ENCODE data around the gene HHIP.

HHIP gene

GRCh38 chr4:144667500-144667899 is 21.5 kb downstream of the HHIP start:
- TF ChIP-seq CTCF (IDR thresholded peaks at IDR 0.05), result no peak
- Histone ChIP-seq H3K9me3 (no peaks in the 10 kb centered on the region), H3K27ac (no peak overlapping the region), H3K4me3 (ENCODE audit: low read depth in 1 of 2, low read length in 1 of 2) (no peak overlapping the region), H3K36me3 (no peaks in the 10 kb centered on the region), H3K4me1 (ENCODE audit: control insufficient read depth in 1 of 2, insufficient read depth in 1 of 2, low read depth in 1 of 2, low read length in 1 of 2) (no peaks in the 10 kb centered on the region), H3K27me3 (no peaks in the 10 kb centered on the region)

GRCh38 chr4:144670776-144671175 is 24.8 kb downstream of the HHIP start:
- H3K27me3 ChIP-seq, result no peaks in the 10 kb centered on the region
- H3K9me3 ChIP-seq, result no peaks in the 10 kb centered on the region
- no peak overlapping the region for H3K4me3 ChIP-seq (ENCODE audit: low read depth in 1 of 2, low read length in 1 of 2)
- no peak overlapping the region for H3K27ac ChIP-seq
- H3K36me3 ChIP-seq, result no peaks in the 10 kb centered on the region
- H3K4me1 ChIP-seq (ENCODE audit: control insufficient read depth in 1 of 2, insufficient read depth in 1 of 2, low read depth in 1 of 2, low read length in 1 of 2), result no peaks in the 10 kb centered on the region
- TF ChIP-seq CTCF (IDR thresholded peaks at IDR 0.05), result no peak

- no peak for TF ChIP-seq CTCF (IDR thresholded peaks at IDR 0.05)
- Histone ChIP-seq H3K27me3 (no peaks in the 10 kb centered on the region), H3K4me3 (ENCODE audit: low read depth in 1 of 2, low read length in 1 of 2) (no peak overlapping the region), H3K9me3 (no peaks in the 10 kb centered on the region), H3K36me3 (no peaks in the 10 kb centered on the region), H3K4me1 (ENCODE audit: control insufficient read depth in 1 of 2, insufficient read depth in 1 of 2, low read depth in 1 of 2, low read length in 1 of 2) (no peaks in the 10 kb centered on the region), H3K27ac (no peak overlapping the region)
Observed at GRCh38 chr4:144674711-144675110, 28.8 kb downstream of the HHIP start.

- H3K9me3 ChIP-seq, result no peaks in the 10 kb centered on the region
- no peaks in the 10 kb centered on the region for H3K27me3 ChIP-seq
- no peak for TF ChIP-seq CTCF (IDR thresholded peaks at IDR 0.05)
- no peaks in the 10 kb centered on the region for H3K36me3 ChIP-seq
- H3K27ac ChIP-seq, result no peak overlapping the region
- H3K4me1 ChIP-seq (ENCODE audit: control insufficient read depth in 1 of 2, insufficient read depth in 1 of 2, low read depth in 1 of 2, low read length in 1 of 2), result no peaks in the 10 kb centered on the region
- no peak overlapping the region for H3K4me3 ChIP-seq (ENCODE audit: low read depth in 1 of 2, low read length in 1 of 2)
Observed at GRCh38 chr4:144681806-144682205, 35.9 kb downstream of the HHIP start.

GRCh38 chr4:144683516-144683915 is 37.6 kb downstream of the HHIP start:
- Histone ChIP-seq H3K9me3 (no peaks in the 10 kb centered on the region), H3K27ac (no peak overlapping the region), H3K27me3 (no peaks in the 10 kb centered on the region), H3K36me3 (no peaks in the 10 kb centered on the region), H3K4me3 (ENCODE audit: low read depth in 1 of 2, low read length in 1 of 2) (no peak overlapping the region), H3K4me1 (ENCODE audit: control insufficient read depth in 1 of 2, insufficient read depth in 1 of 2, low read depth in 1 of 2, low read length in 1 of 2) (no peaks in the 10 kb centered on the region)
- no peak for TF ChIP-seq CTCF (IDR thresholded peaks at IDR 0.05)

DNA sequence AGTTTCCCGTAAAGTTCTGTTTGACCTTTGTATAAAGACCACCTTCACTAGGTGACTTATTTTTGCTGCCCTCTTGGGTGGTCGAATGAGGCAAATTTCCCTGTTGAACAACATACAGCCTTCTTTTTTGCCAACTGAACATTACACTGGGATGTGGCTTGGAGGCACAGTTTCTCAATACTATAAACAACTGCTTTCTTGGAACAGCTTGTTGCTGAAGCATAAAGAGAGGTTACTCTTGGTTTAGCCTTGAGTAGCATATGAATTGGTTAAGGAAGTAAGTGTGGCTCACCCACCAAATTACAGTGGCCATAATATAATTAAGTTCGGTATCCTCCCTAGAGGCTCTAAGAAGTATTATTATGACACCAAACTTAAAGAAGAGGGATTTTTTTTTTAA is 40.0 kb downstream of the HHIP start:
- Histone ChIP-seq H3K4me3 (ENCODE audit: low read depth in 1 of 2, low read length in 1 of 2) (no peak overlapping the region), H3K9me3 (no peaks in the 10 kb centered on the region), H3K36me3 (no peaks in the 10 kb centered on the region), H3K27me3 (no peaks in the 10 kb centered on the region), H3K4me1 (ENCODE audit: control insufficient read depth in 1 of 2, insufficient read depth in 1 of 2, low read depth in 1 of 2, low read length in 1 of 2) (no peaks in the 10 kb centered on the region), H3K27ac (no peak overlapping the region)
- no peak for TF ChIP-seq CTCF (IDR thresholded peaks at IDR 0.05)
